SK-N-SH (cell line): ENCODE results near the gene PLGRKT. TPM values are rescaled to one million over a fixed set of nuclear protein-coding genes. Genes with fewer than 3 reads are reported as not detected.

Experiments
- CTCF ChIA-PET: fragments of 300-600, 350-600 bp; formaldehyde crosslinking; extraction: SDS; loops from one replicate; lab custom pipeline; 2021; lab: Yijun Ruan, JAX
- POLR2A ChIA-PET: fragments of 350-600 bp; sonication (Branson Sonifier 250); formaldehyde crosslinking; extraction: SDS; loops from one replicate; lab custom pipeline; 2020; ENCODE audit warnings: antibody characterized with exemption, inconsistent platforms; lab: Yijun Ruan, JAX
- DNase-seq: peaks from one replicate; pipeline ENCODE4 v3.0.0; 2012
- H2AFZ ChIP-seq: fragments of 200-600 bp; sonication (generic); 2 replicates; pipeline ENCODE4 v1.8.1; 2016; ENCODE audit warnings: antibody characterized with exemption, mild to moderate bottlenecking, low read depth
- H3F3A ChIP-seq: fragments of 200-600 bp; sonication (generic); replicated peaks from 2 replicates; pipeline ENCODE3; 2016; ENCODE audit warnings: antibody characterized with exemption, mild to moderate bottlenecking; ENCODE audit not compliant: insufficient read depth
- H3K27ac ChIP-seq, 2 experiments: fragments of 200-500 bp in 1 of 2; fragments of 200-600 bp in 1 of 2; sonication (Bioruptor generic) in 1 of 2; sonication (generic), shearing (Covaris generic) in 1 of 2; 2 replicates each; pipeline versions ENCODE4 v1.5.1 to v1.6.1; 2014 to 2016; ENCODE audit warnings: low read depth in 2 of 2, inconsistent platforms in 1 of 2, low read length in 1 of 2, mild to moderate bottlenecking in 1 of 2, mixed read lengths in 1 of 2
- H3K27me3 ChIP-seq: fragments of 200-600 bp; sonication (generic), shearing (Covaris generic); 2 replicates; pipeline ENCODE4 v1.6.1; 2016; ENCODE audit warnings: mixed run types; ENCODE audit not compliant: insufficient read depth
- H3K36me3 ChIP-seq, 2 experiments: fragments of 200-500 bp in 1 of 2; fragments of 200-600 bp in 1 of 2; sonication (Bioruptor generic) in 1 of 2; sonication (generic) in 1 of 2; replicated peaks in 1 of 2; 2 replicates each; pipeline versions ENCODE3 to v1.5.1; 2014 to 2016; ENCODE audit warnings: low read length in 1 of 2, mild to moderate bottlenecking in 1 of 2; ENCODE audit not compliant: insufficient read depth in 2 of 2, control insufficient read depth in 1 of 2
- H3K4me1 ChIP-seq, 2 experiments: fragments of 200-500 bp in 1 of 2; fragments of 200-600 bp in 1 of 2; sonication (Bioruptor generic) in 1 of 2; sonication (generic), shearing (Covaris generic) in 1 of 2; 2 replicates each; pipeline versions ENCODE4 v1.5.1 to v1.6.1; 2014 to 2016; ENCODE audit warnings: low read depth in 1 of 2, low read length in 1 of 2, mixed run types in 1 of 2; ENCODE audit not compliant: insufficient read depth in 2 of 2, control insufficient read depth in 1 of 2
- H3K4me2 ChIP-seq: fragments of 200-600 bp; sonication (generic), shearing (Covaris generic); 2 replicates; pipeline ENCODE4 v1.6.1; 2017; ENCODE audit warnings: mixed run types
- H3K4me3 ChIP-seq, 2 experiments: fragments of 200-500 bp in 1 of 2; fragments of 200-600 bp in 1 of 2; sonication (Bioruptor generic) in 1 of 2; sonication (generic), shearing (Covaris generic) in 1 of 2; 2 replicates each; pipeline versions ENCODE4 v1.5.1 to v1.8.1; 2014 to 2016; ENCODE audit warnings: low read depth in 2 of 2, inconsistent platforms in 1 of 2, low read length in 1 of 2, mild to moderate bottlenecking in 1 of 2, mixed read lengths in 1 of 2, moderate library complexity in 1 of 2
- H3K79me2 ChIP-seq: fragments of 200-600 bp; sonication (generic); 2 replicates; pipeline ENCODE4 v1.8.1; 2017; ENCODE audit warnings: mild to moderate bottlenecking; ENCODE audit not compliant: insufficient read depth
- H3K9ac ChIP-seq: fragments of 200-600 bp; sonication (generic); 2 replicates; pipeline ENCODE4 v1.6.1; 2017; ENCODE audit warnings: mixed run types
- H3K9me2 ChIP-seq: fragments of 200-600 bp; sonication (generic); 2 replicates; pipeline ENCODE4 v1.6.1; 2017; ENCODE audit warnings: mixed run types
- H3K9me3 ChIP-seq: fragments of 200-600 bp; sonication (generic); 2 replicates; pipeline ENCODE4 v1.6.1; 2017; ENCODE audit warnings: mixed run types, mild to moderate bottlenecking, moderate library complexity
- H4K20me1 ChIP-seq: fragments of 200-600 bp; sonication (generic); 2 replicates; pipeline ENCODE4 v1.6.1; 2017; ENCODE audit warnings: mild to moderate bottlenecking, mixed run types; ENCODE audit not compliant: insufficient read depth
- CHD2 ChIP-seq: fragments of 150-350 bp; IDR thresholded peaks from 2 replicates; pipeline ENCODE4 v1.6.1; 2018; ENCODE audit warnings: low read length; ENCODE audit not compliant: partially characterized antibody
- FOXJ3 ChIP-seq: sonication (generic); formaldehyde crosslinking; IDR thresholded peaks from 2 replicates; pipeline ENCODE4 v1.5.1; 2020; ENCODE audit warnings: mild to moderate bottlenecking, missing genetic modification reagents
- FOXM1 ChIP-seq: IDR thresholded peaks from 2 replicates; pipeline ENCODE4 v1.4.0; 2012; ENCODE audit warnings: low read depth, mild to moderate bottlenecking
- GATA2 ChIP-seq: sonication (generic); formaldehyde crosslinking; IDR thresholded peaks from 2 replicates; pipeline ENCODE4 v1.5.0; 2020; ENCODE audit warnings: mild to moderate bottlenecking, missing genetic modification reagents
- IRF3 ChIP-seq: fragments of 150-350 bp; IDR thresholded peaks from 2 replicates; pipeline ENCODE4 v1.6.1; 2016; ENCODE audit warnings: mild to moderate bottlenecking, low read depth, low read length
- JUND ChIP-seq: IDR thresholded peaks from 2 replicates; pipeline ENCODE4 v1.4.0; 2012
- MEF2A ChIP-seq: IDR thresholded peaks from 2 replicates; pipeline ENCODE4 v1.4.0; 2012; ENCODE audit warnings: low read depth, borderline replicate concordance
- MXI1 ChIP-seq: IDR thresholded peaks from 2 replicates; pipeline ENCODE4 v1.6.1; 2012; ENCODE audit warnings: mild to moderate bottlenecking, low read depth, low read length, improper control_type of control experiment
- NFIC ChIP-seq: IDR thresholded peaks from 2 replicates; pipeline ENCODE4 v1.4.0; 2012; ENCODE audit warnings: borderline replicate concordance
- PBX3 ChIP-seq: IDR thresholded peaks from 2 replicates; pipeline ENCODE4; 2012
- POLR2AphosphoS5 ChIP-seq: IDR thresholded peaks from 2 replicates; pipeline ENCODE4 v1.6.1; 2012; ENCODE audit warnings: low read depth, low read length
- RAD21 ChIP-seq: IDR thresholded peaks from 2 replicates; pipeline ENCODE4 v1.6.1; 2012; ENCODE audit warnings: mild to moderate bottlenecking, low read length
- REST ChIP-seq: IDR thresholded peaks from 2 replicates; pipeline ENCODE4 v1.6.1; 2012; ENCODE audit warnings: mild to moderate bottlenecking, low read depth, low read length, moderate library complexity
- RFX5 ChIP-seq: IDR thresholded peaks from 2 replicates; pipeline ENCODE4 v1.6.1; 2012; ENCODE audit warnings: mild to moderate bottlenecking, improper control_type of control experiment, low read length
- TAF1 ChIP-seq: IDR thresholded peaks from 2 replicates; pipeline ENCODE4 v1.6.1; 2012; ENCODE audit warnings: low read depth, mild to moderate bottlenecking, low read length, moderate library complexity, borderline replicate concordance
- TCF12 ChIP-seq: IDR thresholded peaks from 2 replicates; pipeline ENCODE4 v1.4.0; 2012
- TEAD4 ChIP-seq: IDR thresholded peaks from 2 replicates; pipeline ENCODE4 v1.4.0; 2012; ENCODE audit warnings: mild to moderate bottlenecking, borderline replicate concordance; ENCODE audit not compliant: insufficient read depth
- USF1 ChIP-seq: IDR thresholded peaks from 2 replicates; pipeline ENCODE4 v1.4.0; 2012; ENCODE audit warnings: low read depth, borderline replicate concordance
- USF2 ChIP-seq: fragments of 150-350 bp; IDR thresholded peaks from 2 replicates; pipeline ENCODE4 v1.6.1; 2017; ENCODE audit warnings: antibody characterized with exemption, low read length, low read depth, borderline replicate concordance
- YY1 ChIP-seq: IDR thresholded peaks from 2 replicates; pipeline ENCODE4 v1.4.0; 2012; ENCODE audit warnings: low read depth, mild to moderate bottlenecking
- WGBS: methylation state at CpG from one replicate; pipeline ENCODE4 v1.1.6; 2017; ENCODE audit warnings: low lambda C conversion rate; 5-methylcytosine and 5-hydroxymethylcytosine counted together
- polyA plus RNA-seq, 3 experiments: library from polyadenylated mRNA; depleted of rRNA; stranded (reverse); fragments of >200 nt; gene quantifications; 2 replicates each; pipeline ENCODE4 v1.2.3, GENCODE V29; 2012

PLGRKT gene
- polyA plus RNA-seq, 1 of the 3 experiments (the other 2 are of a cell fraction) = 11.4 TPM

- Histone ChIP-seq H3K27me3 (no peaks in the 10 kb centered on the region), H2AFZ (no peak overlapping the region), H3K36me3 (peaks cover 0 to 4% of the 10 kb centered on the region in 2 experiments), H4K20me1 (no peaks in the 10 kb centered on the region), H3K27ac (no peak overlapping the region), H3K4me1 (no peaks in the 10 kb centered on the region), H3K4me2 (no peak overlapping the region), H3K79me2 (no peaks in the 10 kb centered on the region), H3K9me3 (no peaks in the 10 kb centered on the region), H3F3A (no peaks in the 10 kb centered on the region), H3K9ac (no peak overlapping the region), H3K9me2 (no peaks in the 10 kb centered on the region), H3K4me3 (no peak overlapping the region)
- POLR2A ChIA-PET = no interaction called here
- TF ChIP-seq REST (no peak), USF2 (no peak), TEAD4 (no peak), PBX3 (no peak), FOXJ3 (CRISPR knock-in tag) (no peak), TCF12 (no peak), NFIC (no peak), USF1 (no peak), RAD21 (no peak), MXI1 (no peak), TAF1 (no peak), FOXM1 (no peak), CHD2 (no peak), IRF3 (no peak), MEF2A (no peak), YY1 (no peak), POLR2AphosphoS5 (no peak), GATA2 (CRISPR knock-in tag) (no peak), JUND (no peak), RFX5 (no peak)
- DNase-seq = no peak
- 82% methylated on average over 6 of the region's 6 CpGs for WGBS
- CTCF ChIA-PET = no interaction called here
These were observed 61.8 kb downstream of the PLGRKT start for GRCh38 chr9:5375790-5376477.
